GM18861 (cell line): ENCODE data around the gene C1QTNF4.

Experiments used
- ATAC-seq: cut with Tn5 transposase; IDR thresholded peaks from one replicate; pipeline ENCODE4 v1.9.1; 2021; ENCODE audit not compliant: unreplicated experiment

C1QTNF4 gene

GRCh38 chr11:47593492-47593933 is 698 bp downstream of the C1QTNF4 start:
- no peak for ATAC-seq

DNA sequence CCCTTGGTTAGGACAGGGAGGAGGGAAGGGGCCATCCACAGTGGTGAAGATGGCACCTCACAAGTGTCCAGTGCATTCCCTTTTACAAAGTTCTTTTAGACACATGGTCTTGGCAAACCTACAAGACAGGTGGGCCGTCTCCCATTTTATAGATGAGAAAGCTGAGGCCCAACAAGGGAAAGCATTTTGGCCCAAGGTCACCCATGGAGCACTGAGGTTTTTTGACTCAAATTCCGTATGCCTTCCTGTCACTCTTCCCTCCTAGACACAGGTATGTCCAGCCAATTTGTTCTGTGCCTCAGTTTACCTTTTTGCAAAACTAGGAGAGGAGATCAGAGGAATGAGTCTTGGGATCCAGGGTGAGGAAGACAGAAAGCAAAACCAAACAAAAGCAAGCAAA is 1.2 kb downstream of the C1QTNF4 start:
- ATAC-seq = no peak

DNA sequence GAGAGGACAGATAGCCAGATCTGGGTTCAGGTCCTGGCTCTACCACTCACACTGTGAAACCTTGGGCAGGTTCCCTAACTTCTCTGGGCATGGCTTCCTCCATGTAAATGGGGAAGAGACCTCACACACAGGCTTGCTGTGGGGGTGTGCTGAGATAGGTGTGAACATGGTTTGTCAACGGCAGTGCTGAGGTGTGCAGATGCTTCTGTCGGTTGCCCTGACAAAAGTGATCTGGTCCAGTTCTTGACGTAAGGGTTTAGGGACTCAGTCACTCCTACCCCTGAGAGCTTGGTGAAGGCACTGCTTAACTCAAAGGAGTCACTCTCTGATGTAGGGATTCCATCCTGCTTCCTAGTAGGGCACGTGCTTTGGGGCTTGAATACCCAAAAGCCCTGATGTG is 2.0 kb downstream of the C1QTNF4 start:
- no peak for ATAC-seq

DNA sequence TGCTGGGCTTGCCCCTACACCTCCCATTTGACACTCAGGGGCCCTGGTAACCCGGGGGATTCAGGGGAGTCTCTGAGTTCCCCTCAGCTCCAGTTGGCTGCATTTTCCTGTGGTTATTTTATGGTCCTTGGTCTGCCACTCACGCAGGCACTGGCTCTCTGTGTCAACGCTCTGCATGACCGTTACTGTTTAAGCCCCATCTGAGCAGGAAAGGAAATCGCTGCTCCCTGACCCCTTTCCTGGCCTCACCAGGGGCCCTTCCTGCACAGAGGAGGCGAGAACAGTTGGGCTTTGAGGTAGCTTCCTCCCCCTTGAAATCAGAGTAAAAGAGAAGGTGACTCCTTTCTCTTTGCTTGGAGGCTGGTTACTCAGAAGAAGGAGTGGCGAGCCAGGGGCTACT is 2.4 kb downstream of the C1QTNF4 start:
- ATAC-seq = no peak

- ATAC-seq = no peak
Observed at GRCh38 chr11:47589977-47590861, 4.0 kb downstream of the C1QTNF4 start.

- ATAC-seq = no peak
Observed at GRCh38 chr11:47589584-47589976, 4.6 kb downstream of the C1QTNF4 start.

DNA sequence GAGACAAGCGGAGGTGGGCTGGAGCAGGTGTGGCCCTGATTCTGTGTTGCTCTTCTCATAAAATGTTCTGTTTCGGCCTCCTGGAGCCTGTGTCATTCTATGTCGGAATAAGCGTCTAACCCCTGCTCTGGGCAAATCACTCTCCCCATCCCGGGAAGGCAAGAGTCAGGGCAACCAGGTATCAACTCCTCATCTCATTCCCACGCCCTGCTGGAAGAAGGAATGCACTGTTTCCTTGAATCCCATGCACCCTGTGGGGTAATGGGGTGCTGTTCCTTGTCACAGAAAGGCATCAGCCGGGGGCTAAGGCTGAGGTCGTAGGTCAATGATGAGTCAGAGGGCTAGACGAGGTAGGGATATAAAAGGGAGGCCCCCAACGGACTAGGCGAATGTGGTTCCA is 5.1 kb downstream of the C1QTNF4 start:
- ATAC-seq = no peak

DNA sequence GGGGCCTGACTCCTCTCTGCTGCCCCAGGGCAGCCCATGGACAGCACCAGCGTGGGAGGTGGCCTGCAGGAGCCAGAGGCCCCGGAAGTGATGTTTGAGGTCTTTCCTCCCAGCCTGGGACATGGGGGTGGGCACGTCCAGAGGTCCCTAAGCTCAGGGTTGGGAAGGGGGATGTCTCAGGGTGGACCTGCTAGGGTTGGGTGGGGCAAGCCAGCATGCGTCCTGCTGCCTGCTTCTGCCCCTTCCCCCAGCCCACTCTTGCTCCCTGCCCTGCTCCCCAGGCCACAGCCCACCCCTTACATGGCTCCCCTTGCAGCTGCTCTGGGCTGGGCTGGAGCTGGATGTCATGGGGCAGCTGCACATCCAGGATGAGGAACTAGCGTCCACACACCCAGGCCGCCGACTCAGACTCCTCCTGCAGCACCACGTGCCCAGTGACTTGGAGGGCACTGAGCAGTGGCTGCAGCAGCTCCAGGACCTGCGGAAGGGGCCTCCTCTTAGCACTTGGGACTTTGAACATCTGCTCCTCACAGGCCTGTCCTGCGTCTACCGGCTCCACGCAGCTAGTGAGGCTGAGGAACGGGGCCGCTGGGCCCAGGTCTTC is 6.4 kb downstream of the C1QTNF4 start:
- no peak for ATAC-seq

- no peak for ATAC-seq
Observed at GRCh38 chr11:47587039-47587716, 7.0 kb downstream of the C1QTNF4 start.

GRCh38 chr11:47586098-47586855 is 7.9 kb downstream of the C1QTNF4 start, which contains the start of gene FAM180B:
FAM180B (plus strand) TSS chr11:47586678; CDS start chr11:47586769, 91 bp downstream.
- ATAC-seq = no peak

DNA sequence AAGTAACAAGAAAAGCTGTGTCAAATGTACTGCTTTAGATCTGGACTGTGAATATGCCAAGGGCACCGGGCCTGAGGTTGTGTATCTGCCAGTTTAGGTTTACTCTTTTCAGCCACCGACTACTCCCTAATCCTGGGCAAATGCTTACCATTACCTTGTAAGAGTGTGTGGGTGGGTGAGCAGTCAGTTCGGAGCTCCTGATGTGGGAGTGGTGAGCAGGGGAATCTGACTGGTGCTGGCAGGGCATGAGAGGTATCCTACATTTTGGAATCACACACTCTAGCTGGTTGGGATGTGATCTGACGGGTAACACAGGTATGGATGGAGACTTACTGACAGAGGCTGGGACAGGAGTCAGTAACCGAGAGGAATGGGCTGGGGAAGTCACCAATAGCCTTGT is 10.4 kb downstream of the C1QTNF4 start:
- ATAC-seq = no peak

DNA sequence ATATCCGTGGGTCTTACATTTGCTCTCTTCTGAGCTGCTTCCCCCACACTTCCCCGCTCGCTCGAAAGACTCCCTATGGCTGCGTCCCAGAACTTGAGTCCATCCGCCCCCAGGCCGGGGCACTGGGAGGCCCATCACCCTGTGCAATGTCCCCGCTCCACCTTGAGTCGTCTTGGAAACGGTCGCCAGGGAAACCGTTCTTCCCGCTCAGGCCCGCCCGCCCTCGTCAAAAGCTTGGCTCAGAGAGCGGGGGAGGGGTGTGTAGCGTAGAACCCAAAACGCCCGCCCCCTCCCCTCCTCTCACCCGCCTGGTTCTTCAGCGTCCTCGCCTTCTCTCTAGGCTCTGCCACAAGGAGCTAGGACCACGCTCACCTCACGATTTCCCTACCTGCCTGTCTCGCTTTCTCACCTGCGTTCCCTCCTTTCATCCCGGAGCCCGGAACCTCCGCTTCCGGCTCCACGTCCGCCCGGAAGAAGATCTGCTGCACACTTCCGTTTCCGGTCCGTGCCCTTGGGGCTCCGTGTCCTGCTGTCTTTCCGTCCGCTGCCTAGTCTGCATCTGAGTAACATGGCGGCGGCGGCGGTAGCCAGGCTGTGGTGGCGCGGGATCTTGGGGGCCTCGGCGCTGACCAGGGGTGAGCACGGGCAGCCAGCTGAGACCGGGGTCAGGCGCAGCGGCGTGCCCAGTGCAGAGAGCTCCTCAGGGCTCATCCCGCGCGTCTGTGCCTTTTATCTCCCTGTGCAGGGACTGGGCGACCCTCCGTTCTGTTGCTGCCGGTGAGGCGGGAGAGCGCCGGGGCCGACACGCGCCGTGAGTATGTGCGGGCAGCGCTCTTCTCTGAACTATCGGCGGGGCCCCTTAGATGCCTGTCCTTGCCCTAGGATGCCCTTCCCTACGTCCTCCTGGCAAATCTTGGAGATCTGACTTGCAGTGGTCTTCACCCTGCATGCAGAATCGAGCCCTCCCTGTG is 15.4 kb downstream of the C1QTNF4 start, which contains the start of the genes KBTBD4 and NDUFS3:
Gene KBTBD4, minus strand, starts transcription at position 447 of the 971 bp plus-strand sequence. Its CDS starts 19 bp downstream, at position 428.
Gene NDUFS3, plus strand, starts transcription at position 551 of the 971 bp plus-strand sequence. Its CDS starts 18 bp downstream, at position 569.
- peak; percentile 79 for ATAC-seq

GRCh38 chr11:47577460-47578041 is 16.7 kb downstream of the C1QTNF4 start:
- ATAC-seq = no peak

DNA sequence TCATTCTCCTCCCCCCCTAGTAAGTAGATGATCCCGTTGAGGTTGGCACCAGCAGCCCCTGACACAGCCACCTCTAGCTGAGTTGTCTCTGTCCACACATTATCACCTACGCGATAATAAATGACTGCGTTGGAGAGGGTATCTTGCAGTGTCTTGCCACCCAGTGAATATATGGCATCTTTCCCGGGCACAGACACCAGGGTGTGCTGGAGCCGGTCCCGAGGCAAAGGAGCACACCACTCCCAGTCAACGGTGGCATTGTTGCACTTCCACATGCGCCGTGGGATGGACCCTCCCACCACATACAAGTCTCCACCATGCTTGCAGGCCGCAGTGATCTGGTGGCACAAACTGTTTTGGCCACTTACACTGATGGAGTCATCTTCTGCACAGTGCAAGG is 20.9 kb downstream of the C1QTNF4 start:
- ATAC-seq = no peak

DNA sequence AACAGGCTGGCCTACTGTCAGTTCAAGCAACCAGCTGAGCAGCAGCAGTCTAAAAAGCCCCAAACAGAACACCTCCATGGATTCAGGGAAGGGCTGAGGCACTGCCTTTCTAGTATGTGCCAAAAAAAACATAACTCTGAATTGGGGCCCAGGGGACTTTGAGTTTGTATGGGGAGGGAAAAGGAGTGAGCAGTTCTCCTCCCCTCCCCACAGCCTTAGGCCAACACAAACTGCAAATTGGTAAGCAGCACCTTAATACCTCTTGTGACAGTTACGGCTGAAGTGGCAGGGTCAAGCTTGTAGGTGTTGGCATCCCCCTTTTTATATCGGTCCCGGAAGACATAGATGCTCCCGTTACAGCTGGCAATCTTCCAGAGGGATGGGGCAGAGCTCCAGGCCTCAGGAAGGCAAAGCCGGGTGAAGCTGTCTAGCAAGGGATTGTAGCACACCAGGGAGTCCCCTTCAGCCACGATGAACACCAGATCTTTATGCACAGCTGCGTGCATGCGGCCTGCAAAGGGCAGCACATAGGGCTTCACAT is 21.4 kb downstream of the C1QTNF4 start:
- no peak for ATAC-seq

GRCh38 chr11:47571895-47572294 is 22.3 kb downstream of the C1QTNF4 start:
- ATAC-seq = no peak

- no peak for ATAC-seq
Observed at GRCh38 chr11:47571357-47571729, 22.9 kb downstream of the C1QTNF4 start.

DNA sequence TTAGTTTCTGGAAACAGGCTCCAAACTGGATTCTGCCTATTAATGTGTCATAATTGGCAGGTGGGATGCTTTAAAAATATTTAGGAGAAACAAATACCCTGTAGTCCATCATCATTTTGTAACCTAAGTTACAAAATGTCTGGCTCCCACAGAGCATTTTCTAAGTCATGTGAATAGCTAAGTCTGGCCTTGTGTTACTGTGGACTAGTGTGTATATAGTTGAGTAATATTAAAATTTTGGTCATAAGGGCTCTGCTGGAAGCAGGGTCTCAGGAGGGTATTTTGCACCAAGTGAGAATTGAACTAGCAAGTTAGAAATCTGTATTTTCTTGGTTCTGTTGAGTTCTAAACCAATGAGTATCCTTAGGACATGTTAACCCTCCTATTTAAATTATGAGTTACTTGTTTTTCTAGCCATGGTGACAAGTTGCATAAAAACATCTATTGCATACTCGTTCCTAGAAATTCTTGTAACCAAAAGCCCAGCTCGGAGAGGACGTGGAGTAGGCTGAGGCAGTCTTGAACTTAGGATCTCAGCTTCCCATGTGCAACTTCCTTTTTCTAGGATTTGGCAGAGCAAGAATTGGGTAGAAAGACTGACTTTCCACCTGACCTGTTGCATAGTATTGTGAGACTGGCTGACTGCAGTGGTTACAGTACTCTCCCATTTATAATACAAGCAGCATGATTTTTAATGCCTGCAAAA is 23.4 kb downstream of the C1QTNF4 start:
- no peak for ATAC-seq
